GM11168 (cell line): Measurements from ENCODE around the gene PDPK1.

Experiments used
- in situ Hi-C: fragments of 300-500 bp; cut with MboI; formaldehyde crosslinking; loops from one replicate; pipeline ENCODE4 v1.12.0; 2022; ENCODE audit warnings: low sequenced_read_pairs; ENCODE audit not compliant: unreplicated experiment

The PDPK1 gene

DNA sequence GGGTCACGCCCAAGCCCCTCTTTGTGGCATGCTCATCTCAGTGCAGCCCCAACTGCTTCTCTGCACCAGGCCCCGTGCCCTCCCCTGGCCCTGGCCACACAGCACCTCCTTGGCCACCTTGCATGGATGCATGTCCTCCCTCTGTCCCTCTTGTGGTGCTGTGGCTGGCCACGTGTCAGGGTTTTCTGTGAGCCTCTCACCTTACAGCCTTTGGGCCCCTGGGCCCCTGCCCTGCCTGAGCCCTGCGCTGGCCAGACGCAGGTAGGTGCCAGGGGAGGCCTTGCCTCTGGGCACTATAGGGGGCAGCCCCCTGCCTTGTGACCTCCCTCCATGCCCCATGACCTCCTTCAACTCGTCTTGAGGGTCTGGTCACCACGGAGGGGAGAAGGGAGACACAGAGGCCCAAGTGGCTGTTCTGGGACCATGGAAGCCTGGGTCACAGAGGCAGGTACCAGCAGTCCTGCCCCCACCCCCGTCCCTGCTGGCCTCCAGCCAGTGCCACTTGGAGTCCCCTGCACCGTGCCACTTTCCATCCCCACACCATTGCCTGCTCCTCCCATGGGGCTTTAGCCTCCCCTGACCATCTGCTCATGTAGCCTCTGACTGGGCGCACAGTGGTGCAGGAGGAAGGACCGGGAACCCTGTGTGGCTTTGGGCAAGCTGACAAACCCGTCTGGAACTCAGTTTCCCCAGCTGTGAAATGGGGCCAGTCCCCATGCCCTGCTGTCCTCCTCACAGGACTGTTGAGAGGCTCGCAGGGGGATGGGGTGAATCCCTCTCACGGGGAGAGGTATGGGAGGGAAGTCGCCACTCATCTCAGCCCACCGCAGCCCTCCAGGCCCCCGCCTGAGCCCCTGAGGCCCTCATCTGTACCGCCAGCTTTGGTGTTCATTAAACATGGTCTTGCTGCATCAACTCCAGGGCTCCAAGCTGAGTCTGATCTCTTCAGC is 35.6 kb upstream of the PDPK1 start:
- in situ Hi-C loops, result no loop called here

DNA sequence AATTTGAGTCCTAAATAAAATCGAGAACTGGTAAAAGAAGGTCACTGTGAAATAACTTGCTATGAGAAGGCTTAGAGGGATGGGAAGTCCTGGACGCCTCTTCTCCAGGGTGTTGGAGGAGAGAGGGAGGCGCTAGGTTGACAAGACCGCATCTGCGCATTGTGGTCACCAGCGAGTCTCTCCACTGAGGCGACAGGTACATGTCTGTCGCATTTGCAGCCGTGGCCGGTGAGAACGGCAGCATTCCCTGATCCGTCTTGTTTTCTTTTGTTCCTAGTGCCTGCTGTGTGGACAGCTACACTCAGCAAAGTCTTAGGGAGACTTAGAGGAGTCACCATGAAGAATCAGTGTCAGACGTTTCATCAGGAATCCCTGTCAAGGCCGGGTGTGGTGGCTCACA is 32.1 kb upstream of the PDPK1 start:
- in situ Hi-C loops, result no loop called here

DNA sequence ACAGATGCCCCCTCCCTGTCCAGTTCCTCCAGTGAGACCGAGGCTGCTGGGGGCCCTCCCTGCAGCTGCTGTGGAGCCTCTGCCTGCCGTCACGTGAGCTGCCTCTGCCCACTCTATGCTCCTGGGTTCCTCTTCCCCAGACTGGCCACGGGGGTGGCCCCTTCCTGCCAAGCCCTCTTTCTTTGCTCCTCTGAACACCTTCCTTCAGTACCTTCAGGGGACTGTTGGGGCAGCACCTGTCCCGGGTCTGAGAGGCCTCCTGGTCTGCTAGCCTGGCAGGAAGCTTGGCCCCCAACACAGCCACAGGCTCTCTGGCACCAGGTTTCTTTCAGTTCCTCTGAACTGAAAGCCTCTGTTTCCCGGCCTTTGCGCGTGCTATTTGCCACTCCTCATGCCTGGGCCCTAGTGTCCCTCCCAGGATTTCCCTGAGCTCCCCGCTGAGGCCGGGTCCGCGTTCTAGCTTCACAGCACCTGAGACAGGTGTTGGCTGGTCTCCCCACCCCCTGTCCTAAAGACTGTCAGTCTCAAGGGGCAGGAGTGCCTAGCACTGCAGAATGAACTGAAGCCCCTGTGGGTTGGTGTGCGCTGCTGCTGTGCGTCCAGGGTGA is 30.7 kb upstream of the PDPK1 start:
- in situ Hi-C loops, result no loop called here

DNA sequence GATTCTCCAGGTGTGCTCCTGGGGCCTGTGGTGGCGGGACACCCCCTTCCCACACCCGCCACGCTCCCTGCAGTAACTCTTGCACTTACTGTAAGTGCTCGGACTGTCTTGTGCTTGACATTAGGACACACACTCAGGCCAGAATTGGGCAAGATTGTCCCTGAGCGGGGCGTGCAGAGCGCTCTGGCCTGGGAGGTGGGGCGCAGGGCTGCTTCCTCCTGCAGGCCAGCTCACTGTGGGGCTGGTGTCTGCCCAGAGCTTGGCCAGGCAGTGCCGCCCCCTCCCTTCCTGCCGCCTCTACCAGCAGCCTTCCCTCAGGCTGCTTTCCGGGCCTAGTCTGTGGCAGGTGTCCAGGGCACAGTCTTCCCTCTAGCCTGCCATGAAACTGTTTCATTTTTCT is 30.2 kb upstream of the PDPK1 start:
- in situ Hi-C loops, result no loop called here

DNA sequence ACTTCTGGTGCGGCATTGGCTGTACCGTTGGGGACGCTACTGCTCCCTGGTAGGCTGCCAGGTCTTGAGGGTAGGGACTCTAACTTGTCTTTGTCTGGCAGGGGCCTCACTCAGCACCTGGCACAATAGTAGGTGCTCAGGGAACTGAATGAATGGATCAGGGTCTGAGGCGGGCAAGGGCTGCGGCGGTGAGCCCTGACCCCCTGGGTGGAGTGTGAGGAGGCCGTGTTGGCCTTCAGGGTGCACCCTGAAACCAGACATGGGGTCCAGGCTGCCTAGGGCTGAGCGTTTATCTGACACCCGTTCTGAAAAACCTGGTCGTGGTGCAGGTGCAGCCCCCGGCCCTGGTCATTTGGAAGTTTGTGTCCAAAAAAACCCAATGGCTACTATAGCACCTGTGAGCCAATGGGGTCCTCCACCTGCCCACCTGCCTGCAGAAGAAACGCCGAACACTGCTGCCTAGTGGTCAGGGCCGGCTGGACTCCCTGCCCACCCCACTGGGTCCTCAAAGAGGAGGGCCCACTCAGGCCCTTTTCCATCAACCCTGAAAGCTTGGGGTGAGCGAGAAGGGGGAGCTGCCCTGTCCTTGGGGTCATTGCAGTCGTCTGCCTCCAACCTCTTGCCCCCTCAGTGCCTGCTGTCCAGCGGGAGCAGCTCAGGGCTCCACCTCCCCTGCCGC is 29.0 kb upstream of the PDPK1 start:
- in situ Hi-C loops, result no loop called here

DNA sequence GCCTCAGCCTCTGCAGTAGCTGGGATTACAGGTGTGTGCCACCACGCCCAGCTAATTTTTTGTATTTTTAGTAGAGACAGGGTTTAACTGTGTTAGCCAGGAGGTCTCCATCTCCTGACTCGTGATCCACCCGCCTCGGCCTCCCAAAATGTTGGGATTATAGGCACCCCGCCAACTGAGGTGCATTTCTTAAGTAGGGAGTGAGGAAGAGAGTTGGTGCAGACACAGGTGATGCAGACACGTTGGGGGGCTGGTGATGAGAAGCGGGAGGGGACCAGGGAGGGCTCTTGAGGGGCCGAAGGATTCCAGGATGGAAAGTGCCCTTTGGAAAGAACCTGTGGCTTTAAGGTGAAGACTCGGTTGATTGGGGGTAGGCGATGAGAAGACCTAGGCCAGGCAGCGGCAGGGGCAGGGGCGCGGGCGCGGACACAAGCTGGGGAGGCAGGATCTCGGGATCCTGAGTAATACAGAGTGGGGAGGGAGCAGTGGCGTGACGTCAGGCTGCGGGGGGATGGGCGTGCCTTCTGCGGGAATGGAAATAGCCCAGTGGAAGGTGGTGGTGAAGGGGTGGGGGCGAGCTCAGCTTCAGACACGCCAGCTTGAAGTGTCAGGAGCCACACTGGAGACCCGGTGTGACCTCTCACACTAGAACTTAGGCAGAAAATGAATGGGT is 26.6 kb upstream of the PDPK1 start:
- in situ Hi-C loops, result no loop called here

DNA sequence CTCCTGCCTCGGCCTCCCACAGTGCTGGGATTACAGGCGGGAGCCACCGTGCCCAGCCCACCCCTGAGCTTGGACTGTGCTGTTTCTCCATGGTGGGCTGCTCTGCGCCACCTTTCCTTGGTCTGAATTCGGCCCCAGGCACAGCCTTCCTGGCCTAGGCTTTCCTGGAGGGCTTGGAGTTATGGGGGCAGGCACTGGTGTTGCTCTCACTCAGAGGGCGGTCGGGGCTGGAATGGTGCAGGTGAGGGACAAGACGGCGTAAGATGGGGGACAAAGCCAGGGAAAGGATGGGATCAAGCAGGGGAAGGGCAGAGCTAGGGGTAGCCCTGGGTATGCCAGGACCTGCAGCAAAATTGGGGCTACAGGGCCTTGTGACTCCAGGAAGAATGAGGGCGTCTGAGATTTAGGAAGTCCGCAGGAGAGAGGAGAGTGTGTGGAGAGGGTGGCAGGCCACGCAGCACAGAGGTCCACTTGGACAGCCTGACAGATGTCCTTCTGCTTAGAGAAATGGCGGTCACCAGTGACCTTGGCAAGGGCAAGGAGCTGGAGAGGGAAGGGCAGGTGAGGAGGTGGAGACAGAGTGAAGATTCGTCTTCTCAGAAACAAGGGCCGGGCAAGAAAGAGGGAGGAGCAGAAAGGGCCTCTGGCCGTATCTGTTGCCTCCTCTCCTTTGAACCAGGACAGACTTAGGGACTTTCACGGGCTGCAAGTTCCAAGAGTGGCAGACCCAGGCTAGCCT is 25.7 kb upstream of the PDPK1 start:
- in situ Hi-C loops, result no loop called here

DNA sequence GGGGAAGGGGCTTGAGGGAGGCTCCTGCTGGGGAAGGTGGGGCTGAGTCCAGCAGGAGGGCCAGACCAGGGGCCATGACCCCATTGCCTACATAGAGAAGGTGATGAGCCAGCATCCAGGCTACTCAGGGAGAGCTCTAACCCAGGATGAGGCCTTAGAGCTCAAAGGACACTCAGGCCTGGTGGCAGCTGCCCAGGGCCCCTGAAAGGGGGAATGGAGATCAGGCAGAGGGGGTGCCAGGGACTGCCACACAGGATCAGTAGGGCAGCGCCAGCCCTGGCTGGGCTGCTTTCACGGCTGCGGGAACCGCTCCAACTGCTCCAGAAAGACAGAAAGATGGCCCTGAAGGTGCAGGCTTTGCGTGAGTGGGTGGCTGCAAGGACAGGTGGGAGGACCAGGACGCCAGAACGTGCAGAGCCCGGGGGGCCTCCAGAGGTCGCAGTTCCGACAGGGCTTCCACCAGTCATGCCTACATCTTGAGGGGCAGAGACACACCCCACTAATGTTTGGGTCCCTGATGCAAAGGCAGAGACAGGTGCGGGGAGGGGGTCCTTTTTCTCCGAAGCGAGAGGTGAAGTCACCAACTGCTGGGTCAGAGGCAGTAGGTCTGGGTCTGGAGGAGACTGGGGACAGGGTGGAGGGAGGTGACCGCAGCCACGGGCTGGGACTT is 25.0 kb upstream of the PDPK1 start:
- in situ Hi-C loops, result no loop called here

DNA sequence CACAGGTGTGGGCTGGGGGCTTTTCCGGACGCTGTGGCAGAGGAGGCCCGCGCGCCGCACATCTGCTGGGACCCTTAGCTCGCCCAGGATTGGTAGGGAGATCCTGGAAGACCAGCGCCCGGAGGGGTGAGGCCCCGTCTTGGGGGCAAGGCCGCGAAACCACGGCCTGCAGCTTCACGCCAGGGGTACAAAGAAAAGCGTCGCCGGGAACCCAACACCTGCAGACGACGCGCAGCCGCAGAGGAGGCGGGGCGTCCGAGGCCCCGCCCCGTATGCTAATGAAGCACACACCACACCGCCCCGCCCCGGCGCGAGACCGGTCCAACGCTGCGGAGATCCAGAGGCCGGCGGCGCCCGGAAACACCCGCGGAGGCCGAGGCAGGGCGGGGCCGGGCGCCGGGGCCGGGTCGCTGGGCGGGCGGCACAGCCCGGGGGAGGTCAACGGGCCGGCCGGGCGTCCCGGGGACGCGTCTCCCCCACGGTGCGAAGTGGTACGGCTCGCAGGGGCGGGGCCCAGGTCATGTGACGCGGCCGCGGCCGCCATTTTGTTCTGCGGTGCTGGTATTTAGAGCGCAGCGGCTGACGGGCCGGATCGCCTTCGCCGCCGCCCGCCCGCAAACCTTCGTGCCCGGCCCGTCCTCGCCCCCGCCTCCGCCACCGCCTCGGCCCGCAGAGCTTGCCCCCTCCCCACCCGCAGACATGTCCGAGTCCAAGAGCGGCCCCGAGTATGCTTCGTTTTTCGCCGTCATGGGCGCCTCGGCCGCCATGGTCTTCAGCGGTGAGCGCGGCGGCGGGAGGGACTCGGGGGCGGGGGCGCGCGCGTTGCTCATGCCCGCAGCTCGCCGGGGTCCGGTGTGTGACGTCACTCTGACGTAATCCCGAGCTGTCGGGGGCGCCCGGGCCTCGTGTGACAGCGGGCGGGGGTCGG is 24.2 kb upstream of the PDPK1 start, which contains the start of gene ATP6V0C:
Gene ATP6V0C, plus strand, starts transcription at position 548 of the 928 bp plus-strand sequence. Its CDS starts 152 bp downstream, at position 700.
- in situ Hi-C loops, result no loop called here

DNA sequence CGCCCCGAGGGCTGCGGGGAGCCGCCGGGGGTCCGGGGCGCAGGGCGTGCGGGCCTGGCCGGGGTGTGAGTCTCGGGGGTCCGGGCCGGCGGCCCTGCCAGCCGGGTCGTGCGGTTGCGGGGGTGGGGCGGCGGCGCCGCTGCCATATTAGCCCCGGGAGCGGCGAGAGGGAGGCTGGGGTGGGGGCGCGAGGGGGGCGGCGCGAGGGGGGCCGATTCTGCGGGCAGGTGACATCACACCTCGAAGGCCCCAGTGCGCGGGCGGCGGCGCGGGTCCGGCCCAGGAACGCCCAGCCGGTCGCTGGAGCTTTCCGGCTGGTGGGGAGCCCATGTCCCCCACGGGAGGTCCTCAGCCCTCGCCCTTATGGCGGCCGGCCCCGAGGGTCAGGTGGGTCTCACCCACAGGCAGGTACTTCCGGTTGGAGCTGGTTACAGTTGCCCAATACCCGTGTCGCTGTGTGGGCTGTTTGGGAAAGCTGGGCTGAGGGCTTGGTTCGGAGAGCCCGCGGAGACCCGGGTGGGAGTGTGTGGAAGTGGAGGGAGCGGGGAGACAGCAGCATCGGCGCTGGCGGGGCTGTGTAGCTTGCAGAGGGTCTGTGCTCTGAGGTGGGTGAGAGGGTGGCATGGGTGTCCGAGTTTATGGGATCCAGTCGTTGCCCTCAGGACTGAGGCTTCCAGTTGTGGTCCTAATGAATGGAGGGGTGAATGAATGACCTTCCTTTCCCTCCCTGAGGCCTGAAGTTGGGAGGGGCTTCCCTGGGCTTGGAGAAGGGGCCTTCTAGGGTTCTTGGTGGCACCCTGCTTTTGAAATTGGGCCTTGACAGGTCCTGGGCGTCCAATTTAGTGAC is 23.3 kb upstream of the PDPK1 start:
- in situ Hi-C loops, result no loop called here

DNA sequence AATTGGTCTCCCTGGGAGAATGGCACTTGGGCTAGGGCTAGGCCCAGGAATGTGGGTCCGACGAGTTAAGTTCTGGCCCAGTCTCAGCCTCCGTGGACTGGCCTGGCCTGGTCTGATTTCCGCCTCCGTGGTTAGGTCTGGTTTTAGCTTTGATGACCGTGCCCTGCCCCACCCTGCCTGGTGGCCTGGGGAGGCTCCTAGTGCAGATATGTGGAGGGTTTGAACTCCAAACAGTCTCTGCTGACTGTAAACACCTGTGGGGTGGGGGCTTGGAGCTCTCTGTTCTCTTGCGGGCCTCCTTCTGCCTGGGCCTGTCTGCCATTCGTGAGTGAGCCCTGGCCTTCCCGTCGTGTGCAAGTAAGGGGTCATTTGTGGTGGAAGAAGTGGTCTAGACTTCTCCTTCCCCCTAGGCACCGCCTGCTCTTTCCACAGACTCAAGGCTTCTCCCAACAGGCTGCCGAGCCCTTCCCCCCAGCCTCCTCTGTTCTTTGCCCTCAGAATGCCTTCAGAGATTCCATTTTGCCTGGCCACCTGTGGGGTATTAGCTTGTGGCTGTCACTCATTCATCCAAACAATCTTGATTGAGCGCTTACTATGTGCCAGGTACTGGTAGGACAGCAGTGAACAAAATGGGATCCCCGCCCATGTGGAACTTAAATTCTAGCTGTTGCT is 22.5 kb upstream of the PDPK1 start:
- in situ Hi-C loops, result no loop called here

DNA sequence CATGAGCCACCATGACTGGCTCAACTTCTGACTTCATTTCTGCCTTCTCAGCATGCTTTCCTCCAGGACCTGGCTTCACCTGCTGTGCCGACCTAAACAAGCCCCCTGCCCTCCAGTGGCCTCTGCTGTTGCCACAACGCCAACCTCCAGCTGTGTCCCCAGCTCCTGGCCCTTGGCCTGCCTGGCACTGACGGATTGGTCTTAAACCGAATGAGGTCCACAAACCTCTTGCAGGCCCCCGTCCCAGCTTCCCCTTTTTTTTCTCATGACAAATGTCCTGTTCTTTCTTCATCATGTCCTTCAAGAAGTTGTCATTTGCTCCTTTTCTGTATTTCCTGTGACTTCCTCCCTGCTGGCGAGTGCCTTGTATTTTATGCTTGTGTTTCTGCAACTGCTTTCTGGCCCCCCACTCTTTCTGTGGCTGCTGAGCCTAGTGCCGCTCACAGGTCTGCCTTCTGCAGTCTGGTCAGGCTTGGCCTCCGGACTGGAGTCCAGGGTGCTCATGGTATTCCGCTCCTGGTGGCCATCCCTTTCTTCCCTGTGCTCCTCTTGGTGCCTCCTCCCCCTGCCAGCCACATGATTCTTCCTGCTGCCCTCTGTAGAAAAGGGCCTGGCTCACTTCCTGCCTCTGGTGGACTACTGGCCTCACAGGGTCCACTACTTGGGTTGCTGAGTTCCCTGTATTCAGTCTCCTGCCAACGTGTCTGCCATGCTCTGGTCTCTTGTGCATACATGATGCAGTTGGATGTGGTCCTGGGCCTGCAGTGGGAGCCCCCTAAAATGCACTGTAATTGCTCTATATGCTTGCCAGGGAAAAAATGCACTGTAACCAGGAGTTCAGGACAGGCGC is 21.2 kb upstream of the PDPK1 start:
- in situ Hi-C loops, result no loop called here

DNA sequence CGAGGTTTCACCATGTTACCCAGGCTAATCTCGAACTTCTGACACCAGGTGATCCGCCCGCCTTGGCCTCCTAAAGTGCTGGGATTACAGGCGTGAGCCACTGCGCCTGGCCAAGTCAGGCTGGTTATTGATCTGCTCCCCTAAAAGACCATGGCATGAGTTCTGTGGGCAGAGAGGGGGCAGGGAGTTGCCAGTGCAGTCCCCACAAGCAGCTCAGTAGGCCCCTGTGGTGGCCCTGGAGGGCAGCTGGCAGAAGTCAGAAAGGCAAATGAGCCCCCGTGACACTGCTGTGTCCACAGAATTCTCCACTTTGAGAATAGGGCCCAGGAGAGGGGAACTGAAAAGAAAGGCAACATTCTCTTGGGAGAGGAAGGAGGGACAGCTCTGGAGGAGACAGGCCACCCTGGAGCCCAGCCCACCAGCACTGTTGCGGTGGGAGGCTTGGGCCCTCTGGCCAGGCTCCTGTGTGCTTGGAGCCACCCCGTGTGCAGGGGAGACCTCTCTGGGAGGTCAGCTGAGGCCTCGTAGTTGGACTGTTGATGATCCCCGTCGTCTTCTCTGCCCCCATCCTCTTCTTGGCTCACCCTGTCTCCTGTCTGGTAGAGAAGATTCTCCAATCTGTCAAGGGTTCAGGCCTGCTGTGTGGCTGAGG is 19.7 kb upstream of the PDPK1 start:
- in situ Hi-C loops, result no loop called here

DNA sequence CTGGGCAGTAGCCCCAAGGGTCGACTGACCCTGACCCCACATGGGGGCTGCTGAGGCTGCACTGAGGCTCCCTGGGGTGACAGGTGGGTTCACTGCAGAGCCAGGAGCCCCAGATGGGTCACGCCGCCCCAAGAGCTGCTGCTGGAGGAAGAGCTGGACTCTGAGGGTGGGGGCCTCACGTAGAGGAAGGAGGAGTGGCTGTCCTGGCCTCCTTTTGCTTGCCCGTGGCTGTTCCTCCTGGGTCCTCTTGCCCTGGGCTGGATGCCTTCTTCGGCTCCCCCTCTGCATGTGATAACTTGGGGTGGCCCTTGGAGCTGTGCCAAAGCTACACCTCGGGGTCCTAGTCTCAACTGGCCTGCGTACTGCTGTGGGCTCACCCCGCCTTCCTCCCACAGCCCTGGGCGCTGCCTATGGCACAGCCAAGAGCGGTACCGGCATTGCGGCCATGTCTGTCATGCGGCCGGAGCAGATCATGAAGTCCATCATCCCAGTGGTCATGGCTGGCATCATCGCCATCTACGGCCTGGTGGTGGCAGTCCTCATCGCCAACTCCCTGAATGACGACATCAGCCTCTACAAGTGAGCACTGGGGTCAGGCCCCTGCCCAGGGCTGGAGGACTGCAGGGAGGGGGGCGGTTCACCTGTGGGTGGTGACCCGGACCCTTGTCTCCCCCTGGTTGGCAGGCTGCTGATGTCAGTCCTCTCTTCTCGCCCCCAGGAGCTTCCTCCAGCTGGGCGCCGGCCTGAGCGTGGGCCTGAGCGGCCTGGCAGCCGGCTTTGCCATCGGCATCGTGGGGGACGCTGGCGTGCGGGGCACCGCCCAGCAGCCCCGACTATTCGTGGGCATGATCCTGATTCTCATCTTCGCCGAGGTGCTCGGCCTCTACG is 18.8 kb upstream of the PDPK1 start:
- in situ Hi-C loops, result no loop called here

DNA sequence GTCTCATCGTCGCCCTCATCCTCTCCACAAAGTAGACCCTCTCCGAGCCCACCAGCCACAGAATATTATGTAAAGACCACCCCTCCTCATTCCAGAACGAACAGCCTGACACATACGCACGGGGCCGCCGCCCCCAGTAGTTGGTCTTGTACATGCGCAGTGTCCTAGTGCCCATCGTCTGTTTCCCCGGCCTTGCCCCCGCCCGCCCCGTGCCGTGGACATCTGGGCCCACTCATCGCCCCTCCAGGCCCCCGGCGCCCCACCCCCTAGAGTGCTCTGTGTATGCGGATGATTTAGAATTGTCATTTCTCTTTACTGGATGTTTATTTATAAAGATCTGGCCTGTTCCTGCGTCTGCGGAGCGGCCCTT is 18.1 kb upstream of the PDPK1 start:
- in situ Hi-C loops, result no loop called here
